ENCODE data around the gene MS4A8.
"Not testable (repeated sequence)": the region's sequence is repeated elsewhere in the genome, so short reads cannot be mapped to it uniquely, and the experiment has no call there.

MS4A8 gene

GRCh38 chr11:60699284-60699691 lies at the start of gene MS4A8:
TSS of gene MS4A8 (plus strand) at chr11:60699612. CDS start at chr11:60700861, 1,249 bp downstream.
- no peak for DNase-seq

- no peak for DNase-seq
Observed at GRCh38 chr11:60657888-60658287, 41.5 kb upstream of the MS4A8 start.

DNA sequence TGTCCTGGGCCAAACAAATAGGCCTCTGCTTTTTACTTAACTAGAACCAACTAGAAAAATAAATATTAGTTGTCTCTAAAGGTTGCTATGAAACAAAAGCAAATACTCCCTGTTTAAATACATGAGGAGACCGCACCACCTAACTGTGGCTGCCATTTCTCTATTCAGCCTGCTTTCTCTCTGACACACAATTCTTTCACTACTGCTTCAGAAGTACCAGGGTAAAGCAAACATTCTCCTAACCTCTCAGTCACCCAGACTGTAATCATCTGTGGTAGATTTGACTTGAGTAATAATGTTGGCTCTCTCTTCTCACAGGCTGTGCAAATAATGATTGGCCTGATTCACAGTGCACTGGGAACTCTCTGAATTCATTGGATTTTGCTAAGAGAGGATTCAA lies 41.0 kb upstream of the MS4A8 start:
- DNase-seq = no peak

GRCh38 chr11:60672255-60672654 lies 27.2 kb upstream of the MS4A8 start:
- DNase-seq = no peak

- DNase-seq = not testable (repeated sequence)
Observed at GRCh38 chr11:60678231-60678630, 21.2 kb upstream of the MS4A8 start.

- DNase-seq = no peak
Observed at GRCh38 chr11:60679879-60680278, 19.5 kb upstream of the MS4A8 start.

DNA sequence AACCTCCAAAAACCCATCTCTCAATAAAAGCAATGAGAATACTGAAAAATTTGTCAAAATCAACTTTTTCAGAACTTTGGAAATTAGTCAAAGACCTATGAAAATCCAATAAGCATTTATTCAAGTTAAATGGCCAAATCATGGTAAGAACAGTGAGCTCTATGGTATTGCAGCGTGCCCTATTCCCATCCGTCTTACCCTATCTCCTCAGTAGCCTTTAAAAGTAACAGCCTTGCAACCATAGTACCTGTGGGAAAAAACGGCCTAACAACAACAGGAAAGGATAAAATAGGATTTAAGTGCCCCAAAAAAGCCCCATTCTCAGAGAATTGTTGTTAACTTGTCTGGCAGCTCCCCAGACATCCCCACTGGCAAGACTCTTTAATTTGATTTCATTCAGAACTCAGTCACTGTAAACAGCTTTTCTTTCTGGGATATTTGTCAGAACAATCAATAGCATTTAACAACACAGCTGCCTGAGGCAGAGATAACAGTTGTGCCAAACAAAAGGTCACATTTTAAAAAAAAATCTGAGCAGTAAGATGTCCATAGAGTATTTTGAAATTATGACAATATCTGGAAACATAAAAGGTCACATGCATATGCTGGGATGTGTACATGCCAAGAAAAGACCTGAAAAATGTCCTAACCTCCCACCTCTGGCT lies 18.8 kb upstream of the MS4A8 start:
- DNase-seq = no peak

DNA sequence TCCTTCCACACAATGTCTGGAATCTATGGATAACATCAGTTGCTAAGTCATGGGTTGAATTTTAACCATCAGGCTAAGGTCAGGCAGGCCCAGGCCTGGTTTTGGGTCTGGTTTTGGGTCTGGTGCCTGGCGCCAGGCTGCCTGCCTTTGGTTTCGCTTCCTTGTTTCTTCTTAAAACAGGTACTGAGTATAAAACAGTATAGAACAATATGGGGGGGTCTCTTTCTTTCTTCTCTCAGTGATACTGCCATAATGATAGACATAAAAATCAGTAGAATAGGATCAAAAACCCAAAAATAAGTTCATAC lies 14.9 kb upstream of the MS4A8 start:
- not testable (repeated sequence) for DNase-seq

DNA sequence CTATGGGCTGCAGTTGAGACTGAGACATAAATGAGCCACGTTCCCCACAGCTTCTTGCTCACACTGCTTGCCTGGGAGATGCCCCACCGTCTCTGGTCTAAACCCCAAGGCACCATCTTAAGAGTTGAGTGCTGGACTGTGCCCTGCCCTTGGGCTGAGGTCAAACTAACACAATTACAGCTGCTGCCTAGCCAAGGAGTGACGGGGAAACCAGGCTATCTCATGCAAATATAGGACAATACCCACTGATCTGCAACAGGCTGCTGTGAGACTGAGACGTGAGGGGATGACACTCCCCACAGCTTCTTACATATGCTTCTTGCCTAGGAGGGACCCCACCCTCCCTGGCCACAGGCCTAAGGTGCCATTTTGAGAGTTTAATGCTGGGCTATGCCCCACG lies 7.8 kb upstream of the MS4A8 start:
- DNase-seq = no peak

DNA sequence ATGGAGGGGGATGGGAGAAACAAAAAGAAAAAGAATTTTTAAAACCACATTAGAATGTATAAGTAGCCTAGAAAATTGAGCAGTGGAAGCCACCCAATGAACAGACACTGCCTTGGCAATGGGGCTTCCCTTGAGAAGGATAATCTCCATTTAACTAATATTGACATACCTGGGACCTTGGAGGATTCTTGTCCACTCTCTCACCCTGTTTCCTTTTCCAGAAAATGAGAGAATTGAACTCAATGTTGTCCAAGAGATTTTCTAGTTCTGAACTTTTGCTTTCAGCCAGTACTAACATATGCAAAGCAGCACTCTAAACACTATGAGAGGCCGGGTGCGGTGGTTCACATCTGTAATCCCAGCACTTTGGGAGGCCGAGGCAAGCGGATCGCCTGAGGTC lies 524 bp downstream of the MS4A8 start:
- DNase-seq = no peak

DNA sequence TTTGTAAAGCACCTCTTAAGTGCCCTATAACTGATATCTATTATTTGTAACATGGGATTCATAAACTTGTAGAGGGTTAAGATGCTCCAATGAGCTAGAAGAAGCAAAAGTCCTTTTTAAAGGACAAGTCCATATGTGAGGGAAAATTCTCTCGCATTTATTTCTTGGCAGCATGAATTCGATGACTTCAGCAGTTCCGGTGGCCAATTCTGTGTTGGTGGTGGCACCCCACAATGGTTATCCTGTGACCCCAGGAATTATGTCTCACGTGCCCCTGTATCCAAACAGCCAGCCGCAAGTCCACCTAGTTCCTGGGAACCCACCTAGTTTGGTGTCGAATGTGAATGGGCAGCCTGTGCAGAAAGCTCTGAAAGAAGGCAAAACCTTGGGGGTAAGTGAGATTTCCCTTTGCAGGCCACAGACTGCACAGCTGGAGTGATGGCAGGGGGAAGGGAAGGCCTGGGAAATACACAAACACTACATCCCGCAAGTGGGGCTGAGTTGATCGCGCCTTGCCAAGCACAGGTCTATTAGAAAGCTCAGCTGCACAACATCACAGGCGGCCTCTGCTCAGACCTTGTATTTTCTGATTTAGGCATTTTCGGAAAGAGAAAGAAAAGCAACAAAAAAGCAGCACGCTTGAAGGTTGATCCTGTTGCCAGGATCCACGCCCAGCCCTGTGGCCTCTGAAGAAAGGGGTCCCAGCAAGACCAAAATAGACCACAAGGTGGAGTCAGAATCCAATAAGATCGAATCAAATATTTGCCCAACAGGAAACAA lies 1.5 kb downstream of the MS4A8 start:
- no peak for DNase-seq

DNA sequence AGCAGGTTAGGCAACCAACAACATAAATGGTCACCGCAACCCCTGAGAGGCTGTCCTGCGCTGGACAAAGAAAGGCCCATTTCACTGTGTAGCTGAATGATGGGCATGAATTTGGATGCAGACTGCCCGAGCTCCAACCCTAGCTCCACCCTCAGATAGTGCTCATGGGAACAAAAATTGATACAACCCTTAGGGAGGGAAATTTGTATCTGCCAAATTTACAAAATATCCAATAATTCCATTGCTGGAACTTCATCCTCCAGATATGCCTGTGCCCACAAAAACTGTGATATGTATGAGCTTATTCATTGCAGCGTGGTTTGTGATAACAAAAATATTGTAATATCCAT lies 2.0 kb downstream of the MS4A8 start:
- no peak for DNase-seq

- no peak for DNase-seq
Observed at GRCh38 chr11:60703374-60703773, 4.0 kb downstream of the MS4A8 start.

DNA sequence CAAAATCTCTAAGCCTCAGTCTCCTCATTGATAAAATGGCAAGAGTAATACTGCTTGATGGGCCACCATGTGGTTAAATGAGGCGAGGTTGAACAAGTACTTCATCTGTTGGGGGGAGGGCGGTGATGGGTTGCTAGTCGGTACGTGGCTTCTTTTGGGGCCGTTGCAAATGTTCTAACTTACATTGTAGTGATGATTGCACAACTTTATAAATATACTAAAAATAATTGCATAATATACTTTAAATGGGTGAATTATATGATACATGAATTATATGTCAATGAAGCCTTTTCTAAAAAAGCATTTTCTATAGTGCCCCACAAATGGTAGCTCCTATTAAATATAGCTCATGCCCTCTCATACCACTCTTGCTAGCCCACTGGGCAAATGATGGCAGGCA lies 6.5 kb downstream of the MS4A8 start:
- no peak for DNase-seq

DNA sequence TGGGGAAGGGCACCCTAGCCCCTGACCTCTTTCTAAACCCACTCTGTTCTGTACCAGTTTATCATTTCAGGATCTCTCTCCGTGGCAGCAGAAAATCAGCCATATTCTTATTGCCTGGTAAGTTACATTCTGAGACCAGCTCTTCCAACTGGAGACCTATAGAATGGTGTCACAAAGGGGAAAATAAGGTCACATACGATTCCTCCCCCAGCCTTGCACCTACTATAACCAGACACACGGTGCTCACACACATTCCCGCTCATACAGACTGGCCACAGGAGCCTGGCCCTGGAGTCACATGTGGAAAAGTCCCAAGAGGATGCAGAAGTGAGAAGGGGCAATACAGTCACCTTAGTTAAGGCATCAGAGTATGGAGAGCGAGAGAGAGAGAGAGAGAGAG lies 7.5 kb downstream of the MS4A8 start:
- DNase-seq = no peak

DNA sequence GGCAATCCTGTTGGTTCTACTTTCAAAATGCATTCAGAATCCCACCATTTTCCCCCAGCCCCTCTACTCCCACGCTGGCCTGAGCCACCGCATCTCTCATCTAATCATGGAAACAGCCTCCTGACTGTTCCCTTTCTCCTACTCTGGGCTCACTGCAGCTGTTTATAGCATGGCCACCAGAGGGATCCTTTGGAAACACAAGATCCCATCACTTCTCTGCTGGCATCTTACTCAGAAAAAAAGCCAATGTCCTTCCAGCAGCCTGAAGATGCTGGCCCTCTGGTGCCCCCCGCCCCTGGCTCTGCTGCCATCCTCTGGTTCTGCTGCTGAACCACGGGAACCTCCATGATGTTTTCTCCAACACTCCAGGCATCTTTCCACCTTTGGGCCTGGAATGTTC lies 11.1 kb downstream of the MS4A8 start:
- no peak for DNase-seq

- no peak for DNase-seq
Observed at GRCh38 chr11:60711276-60711675, 11.9 kb downstream of the MS4A8 start.

- DNase-seq = not testable (repeated sequence)
Observed at GRCh38 chr11:60713423-60713822, 14.0 kb downstream of the MS4A8 start.

GRCh38 chr11:60717956-60718355 lies 18.5 kb downstream of the MS4A8 start:
- DNase-seq = no peak

- DNase-seq = no peak
Observed at GRCh38 chr11:60718524-60719316, 19.3 kb downstream of the MS4A8 start.

- DNase-seq = no peak
Observed at GRCh38 chr11:60719391-60719790, 20.0 kb downstream of the MS4A8 start.

DNA sequence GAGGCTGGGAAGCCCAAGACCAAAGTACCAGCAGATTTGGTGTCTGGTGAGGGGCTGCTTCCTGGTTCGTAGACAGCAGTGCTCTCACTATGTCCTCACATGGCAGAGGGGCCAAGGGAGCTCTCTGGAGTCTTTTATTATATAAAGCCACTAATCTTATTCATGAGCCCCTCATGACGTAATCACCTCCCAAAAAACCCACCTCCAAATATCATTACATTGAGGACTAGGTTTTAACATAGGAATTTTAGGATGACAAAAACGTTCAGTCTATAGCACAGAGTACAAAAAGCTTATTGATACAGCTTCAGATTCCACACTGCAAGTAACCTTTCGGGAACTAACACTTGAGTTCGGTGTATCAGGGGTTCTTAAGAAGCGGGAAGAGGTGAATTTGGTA lies 21.0 kb downstream of the MS4A8 start:
- no peak for DNase-seq

- no peak for DNase-seq
Observed at GRCh38 chr11:60724420-60724819, 25.0 kb downstream of the MS4A8 start, which contains the start of gene MS4A18. TSS of gene MS4A18 (plus strand) at chr11:60724720.

- no peak for DNase-seq
Observed at GRCh38 chr11:60725592-60725991, 26.2 kb downstream of the MS4A8 start.
